Left colon (tissue), 2 donors: Measurements from ENCODE around the gene ATP6V1G2. TPM values are rescaled to one million over a fixed set of nuclear protein-coding genes. Genes with fewer than 3 reads are reported as not detected.
"Not testable (repeated sequence)": the region's sequence is repeated elsewhere in the genome, so short reads cannot be mapped to it uniquely, and the experiment has no call there.

ENCODE experiments used
- ATAC-seq: fragments of 200-7000 bp; cut with Tn5 transposase; one replicate; pipeline ENCODE4 v1.9.1; 2020; ENCODE audit warnings: mild to moderate bottlenecking, moderate library complexity
- DNase-seq, 2 donors: peaks; one replicate each; pipeline ENCODE4 v3.0.0-alpha.2; 2020
- intact Hi-C, 2 donors: fragments of 100-400 bp; cut with DNase I in 1 of 2; cut with micrococcal nuclease in 1 of 2; formaldehyde crosslinking; loops; one replicate each; pipeline versions ENCODE4 v1.11.2 to v1.14.0; 2022; cut with DNase I, micrococcal nuclease
- long read RNA-seq: library from polyadenylated mRNA; unstranded; transcript quantifications from one replicate; pipeline ENCODE4 v2.0.0, GENCODE V29; 2021
- total RNA-seq, 2 donors: library from RNA; stranded (reverse); fragmentation: NEBNext Ultra II Directional; extraction: Animal tissue kit (Norgen Biotek cat#: 25700); gene quantifications; one replicate each; pipeline ENCODE4 v1.2.1, GENCODE V29; 2021
- donor health status: DM: no; HTN: no; CAD: no.
- donor health status: DM: yes; HTN: yes; CAD: no.

The ATP6V1G2 gene
- under 1 TPM; 0.58 to 0.92 TPM for total RNA-seq
- long read RNA-seq, result 0 reads

GRCh38 chr6:31546339-31546957 is at the start of gene ATP6V1G2:
Gene ATP6V1G2 (minus strand): TSS chr6:31546608. CDS start chr6:31546559, 49 bp downstream.
- intact Hi-C loops, result no loop called here
- ATAC-seq, result peak; percentile 73

GRCh38 chr6:31592396-31592771 is 46.0 kb upstream of the ATP6V1G2 start:
- ATAC-seq (no peak), DNase-seq (no peak)
- intact Hi-C loops, result no loop called here

More at GRCh38 chr6:31546339-31546957, at the start of gene ATP6V1G2:
- DNase-seq, result peak; percentile 90

GRCh38 chr6:31590691-31591090 is 44.3 kb upstream of the ATP6V1G2 start:
- DNase-seq, ATAC-seq, intact Hi-C loops: not testable (repeated sequence)

GRCh38 chr6:31588871-31589650 is 42.7 kb upstream of the ATP6V1G2 start:
- intact Hi-C loops, result no loop called here
- DNase-seq, result no peak
- no peak for ATAC-seq

GRCh38 chr6:31587791-31588777 is 41.7 kb upstream of the ATP6V1G2 start:
- no peak for ATAC-seq
- no peak for DNase-seq
- intact Hi-C loops, result no loop called here

GRCh38 chr6:31586599-31587281 is 40.3 kb upstream of the ATP6V1G2 start:
- intact Hi-C loops, result no loop called here
- DNase-seq (no peak), ATAC-seq (no peak)

GRCh38 chr6:31586008-31586407 is 39.6 kb upstream of the ATP6V1G2 start, which contains the start of gene LST1:
Gene LST1 (plus strand): TSS chr6:31586277. CDS start chr6:31587300, 1,023 bp downstream.
- intact Hi-C loops, result no loop called here
- ATAC-seq (no peak), DNase-seq (no peak)

GRCh38 chr6:31585491-31585890 is 39.1 kb upstream of the ATP6V1G2 start:
- DNase-seq (no peak), ATAC-seq (no peak)
- intact Hi-C loops, result no loop called here

GRCh38 chr6:31582230-31582643 is 35.8 kb upstream of the ATP6V1G2 start, which contains the start of gene LTB:
Gene LTB (minus strand): TSS chr6:31582424. CDS start chr6:31582417, 7 bp downstream.
- DNase-seq (no peak), ATAC-seq (no peak)
- intact Hi-C loops, result no loop called here

GRCh38 chr6:31581434-31582229 is 35.2 kb upstream of the ATP6V1G2 start:
- intact Hi-C loops, result no loop called here
- ATAC-seq (peak; percentile 35), DNase-seq (no peak)

GRCh38 chr6:31580807-31581433 is 34.5 kb upstream of the ATP6V1G2 start:
- intact Hi-C loops, result no loop called here
- ATAC-seq (peak; percentile 96), DNase-seq (peak; percentile 72 to 91)

GRCh38 chr6:31580438-31580740 is 34.0 kb upstream of the ATP6V1G2 start:
- intact Hi-C loops, result no loop called here
- no peak for ATAC-seq

GRCh38 chr6:31579546-31580437 is 33.4 kb upstream of the ATP6V1G2 start:
- ATAC-seq, result no peak

More at GRCh38 chr6:31580438-31580740, 34.0 kb upstream of the ATP6V1G2 start:
- no peak for DNase-seq

GRCh38 chr6:31579119-31579505 is 32.7 kb upstream of the ATP6V1G2 start:
- intact Hi-C loops, result no loop called here
- no peak for DNase-seq
- no peak for ATAC-seq

More at GRCh38 chr6:31579546-31580437, 33.4 kb upstream of the ATP6V1G2 start:
- no peak for DNase-seq
- intact Hi-C loops, result no loop called here

- no peak for DNase-seq
- no peak for ATAC-seq
- intact Hi-C loops, result no loop called here
Measured at GRCh38 chr6:31578184-31579118, 32.0 kb upstream of the ATP6V1G2 start.
